NCI-H128 (cell line): Measurements from ENCODE around the gene GSTT2.
A peak's percentile ranks its signal among the peaks of the same experiment; 100 is the strongest.
"Not testable (repeated sequence)": the region's sequence is repeated elsewhere in the genome, so short reads cannot be mapped to it uniquely, and the experiment has no call there.

Experiments used
- DNase-seq: peaks from one replicate; lab custom pipeline; 2025; ENCODE audit not compliant: unreplicated experiment; lab: John Stamatoyannopoulos, UW

The GSTT2 gene

GRCh38 chr22:23979557-23980240 is at the start of gene GSTT2:
TSS of gene GSTT2 (plus strand) at chr22:23980134.
- DNase-seq = not testable (repeated sequence)

- no peak for DNase-seq
Measured at GRCh38 chr22:23938328-23939016, 41.5 kb upstream of the GSTT2 start.

- no peak for DNase-seq
Measured at GRCh38 chr22:23939017-23939357, 40.9 kb upstream of the GSTT2 start.

- DNase-seq = not testable (repeated sequence)
Measured at GRCh38 chr22:23940166-23940565, 39.8 kb upstream of the GSTT2 start.

- DNase-seq = not testable (repeated sequence)
Measured at GRCh38 chr22:23947391-23947790, 32.5 kb upstream of the GSTT2 start.

GRCh38 chr22:23949764-23950163 is 30.2 kb upstream of the GSTT2 start:
- not testable (repeated sequence) for DNase-seq

GRCh38 chr22:23951383-23951782 is 28.6 kb upstream of the GSTT2 start:
- not testable (repeated sequence) for DNase-seq

GRCh38 chr22:23952794-23953405 is 27.0 kb upstream of the GSTT2 start:
- DNase-seq = not testable (repeated sequence)

- not testable (repeated sequence) for DNase-seq
Measured at GRCh38 chr22:23953485-23953884, 26.4 kb upstream of the GSTT2 start.

GRCh38 chr22:23954193-23954990 is 25.5 kb upstream of the GSTT2 start:
- not testable (repeated sequence) for DNase-seq

- DNase-seq = not testable (repeated sequence)
Measured at GRCh38 chr22:23954991-23955305, 25.0 kb upstream of the GSTT2 start.

- not testable (repeated sequence) for DNase-seq
Measured at GRCh38 chr22:23955886-23956285, 24.0 kb upstream of the GSTT2 start.

- peak; percentile 50 for DNase-seq
Measured at GRCh38 chr22:23956301-23956900, 23.5 kb upstream of the GSTT2 start.

GRCh38 chr22:23961084-23961771 is 18.7 kb upstream of the GSTT2 start, which contains the start of gene GSTT2B:
TSS of gene GSTT2B (minus strand) at chr22:23961195. CDS start at chr22:23961131, 64 bp downstream.
- DNase-seq = not testable (repeated sequence)

GRCh38 chr22:23966094-23966493 is 13.8 kb upstream of the GSTT2 start:
- not testable (repeated sequence) for DNase-seq

- DNase-seq = not testable (repeated sequence)
Measured at GRCh38 chr22:23966568-23966967, 13.4 kb upstream of the GSTT2 start, which contains the start of gene DDTL. TSS of gene DDTL (plus strand) at chr22:23966888. CDS start at chr22:23966915, 27 bp downstream.

- DNase-seq = no peak
Measured at GRCh38 chr22:23969071-23969470, 10.9 kb upstream of the GSTT2 start.

GRCh38 chr22:23970201-23970641 is 9.7 kb upstream of the GSTT2 start:
- DNase-seq = no peak

- DNase-seq = no peak
Measured at GRCh38 chr22:23970816-23971486, 9.0 kb upstream of the GSTT2 start.

- not testable (repeated sequence) for DNase-seq
Measured at GRCh38 chr22:23971927-23972326, 8.0 kb upstream of the GSTT2 start.
